ENCODE measurements around the gene MYNN. TPM values are rescaled to one million over a fixed set of nuclear protein-coding genes. Genes with fewer than 3 reads are reported as not detected.

The MYNN gene
- total and polyA plus RNA-seq, 9 of the 15 experiments (the other 6 are each of a cell fraction or from before 2014, with no cell fraction given): 10.4 to 35.7 (median 21.3) TPM

GRCh38 chr3:169758359-169758994 is 14.7 kb upstream of the MYNN start (continued):
- no peak for TF ChIP-seq ARID4B (CRISPR knock-in tag; IDR thresholded peaks at IDR 0.05)
- TF ChIP-seq HES1 (IDR thresholded peaks at IDR 0.05; ENCODE audit: low read depth): no peak
- no peak for TF ChIP-seq ZNF174 (CRISPR knock-in tag; IDR thresholded peaks at IDR 0.05)
- TF ChIP-seq NFXL1 (CRISPR knock-in tag; IDR thresholded peaks at IDR 0.05): no peak
- no peak for TF ChIP-seq ZNF318 (IDR thresholded peaks at IDR 0.05; ENCODE audit: borderline replicate concordance in 1 of 2, low read depth in 1 of 2)
- TF ChIP-seq BCL6 (CRISPR knock-in tag; IDR thresholded peaks at IDR 0.05): no peak
- TF ChIP-seq YY1 (IDR thresholded peaks at IDR 0.05; ENCODE audit: borderline replicate concordance in 1 of 3, control insufficient read depth in 1 of 3, extremely low read depth in 1 of 3, insufficient read depth in 3 of 3, insufficient read length in 1 of 3, insufficient replicate concordance in 2 of 3, low read depth in 1 of 3, low read length in 2 of 3): peak in 1 of 3 experiments; percentile 38
- TF ChIP-seq TRIM24 (IDR thresholded peaks at IDR 0.05): 0 out of 4 replicates have a peak, but pooled peaks of 1 of the 2 experiments have one; percentile 31
- TF ChIP-seq GATA2 (CRISPR knock-in tag; IDR thresholded peaks at IDR 0.05): 0 out of 2 replicates have a peak, but pooled peaks have one; percentile 16
- TF ChIP-seq TCF3 (CRISPR knock-in tag; IDR thresholded peaks at IDR 0.05): peak; percentile 62; the same call in 1 of the 2 replicates

Data from K562 (cell line).